Thyroid gland (tissue), 4 donors: ENCODE measurements around the gene CNTNAP4.

Source experiments
- POLR2A ChIP-seq, 2 donors: fragments of 450-650 bp; IDR thresholded peaks; one replicate each; pipeline ENCODE4 v1.6.1; 2017; ENCODE audit warnings: antibody characterized with exemption in 2 of 2, mild to moderate bottlenecking in 2 of 2, moderate library complexity in 1 of 2
- TF ChIP-seq, protein P1 (sequence below), 6 experiments: fragments of 200-600 bp in 3 of 6; fragments of 450-650 bp in 3 of 6; sonication (generic) in 3 of 6; IDR thresholded peaks; one replicate each; pipeline ENCODE4 v1.5.1; 2016 to 2019; ENCODE audit warnings: antibody characterized with exemption in 6 of 6, mild to moderate bottlenecking in 2 of 6, inconsistent platforms in 1 of 6, moderate library complexity in 1 of 6

DNA sequence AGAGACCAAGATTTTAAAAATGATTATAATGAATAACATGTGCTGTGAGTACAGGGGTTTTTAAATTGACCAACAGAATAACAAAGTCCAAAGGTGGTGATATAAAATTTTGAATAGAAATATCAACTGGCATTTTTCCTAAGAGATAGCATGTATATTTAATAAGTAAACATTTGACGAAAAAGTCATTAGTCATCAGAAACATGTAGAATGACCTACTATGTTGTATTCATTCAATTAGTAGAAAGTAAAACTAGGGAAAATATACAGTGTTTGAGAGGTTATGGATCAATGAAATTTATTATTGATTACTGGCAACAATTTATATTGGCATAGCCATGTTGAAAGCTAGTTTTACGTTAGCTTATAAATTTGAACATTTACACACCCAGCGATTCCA is 30.6 kb upstream of the CNTNAP4 start:
- TF ChIP-seq, protein P1, sequence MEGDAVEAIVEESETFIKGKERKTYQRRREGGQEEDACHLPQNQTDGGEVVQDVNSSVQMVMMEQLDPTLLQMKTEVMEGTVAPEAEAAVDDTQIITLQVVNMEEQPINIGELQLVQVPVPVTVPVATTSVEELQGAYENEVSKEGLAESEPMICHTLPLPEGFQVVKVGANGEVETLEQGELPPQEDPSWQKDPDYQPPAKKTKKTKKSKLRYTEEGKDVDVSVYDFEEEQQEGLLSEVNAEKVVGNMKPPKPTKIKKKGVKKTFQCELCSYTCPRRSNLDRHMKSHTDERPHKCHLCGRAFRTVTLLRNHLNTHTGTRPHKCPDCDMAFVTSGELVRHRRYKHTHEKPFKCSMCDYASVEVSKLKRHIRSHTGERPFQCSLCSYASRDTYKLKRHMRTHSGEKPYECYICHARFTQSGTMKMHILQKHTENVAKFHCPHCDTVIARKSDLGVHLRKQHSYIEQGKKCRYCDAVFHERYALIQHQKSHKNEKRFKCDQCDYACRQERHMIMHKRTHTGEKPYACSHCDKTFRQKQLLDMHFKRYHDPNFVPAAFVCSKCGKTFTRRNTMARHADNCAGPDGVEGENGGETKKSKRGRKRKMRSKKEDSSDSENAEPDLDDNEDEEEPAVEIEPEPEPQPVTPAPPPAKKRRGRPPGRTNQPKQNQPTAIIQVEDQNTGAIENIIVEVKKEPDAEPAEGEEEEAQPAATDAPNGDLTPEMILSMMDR (IDR thresholded peaks at IDR 0.05), result no peak
- no peak for TF ChIP-seq POLR2A (IDR thresholded peaks at IDR 0.05)
